ENCODE results near the gene GLYR1.

DNA sequence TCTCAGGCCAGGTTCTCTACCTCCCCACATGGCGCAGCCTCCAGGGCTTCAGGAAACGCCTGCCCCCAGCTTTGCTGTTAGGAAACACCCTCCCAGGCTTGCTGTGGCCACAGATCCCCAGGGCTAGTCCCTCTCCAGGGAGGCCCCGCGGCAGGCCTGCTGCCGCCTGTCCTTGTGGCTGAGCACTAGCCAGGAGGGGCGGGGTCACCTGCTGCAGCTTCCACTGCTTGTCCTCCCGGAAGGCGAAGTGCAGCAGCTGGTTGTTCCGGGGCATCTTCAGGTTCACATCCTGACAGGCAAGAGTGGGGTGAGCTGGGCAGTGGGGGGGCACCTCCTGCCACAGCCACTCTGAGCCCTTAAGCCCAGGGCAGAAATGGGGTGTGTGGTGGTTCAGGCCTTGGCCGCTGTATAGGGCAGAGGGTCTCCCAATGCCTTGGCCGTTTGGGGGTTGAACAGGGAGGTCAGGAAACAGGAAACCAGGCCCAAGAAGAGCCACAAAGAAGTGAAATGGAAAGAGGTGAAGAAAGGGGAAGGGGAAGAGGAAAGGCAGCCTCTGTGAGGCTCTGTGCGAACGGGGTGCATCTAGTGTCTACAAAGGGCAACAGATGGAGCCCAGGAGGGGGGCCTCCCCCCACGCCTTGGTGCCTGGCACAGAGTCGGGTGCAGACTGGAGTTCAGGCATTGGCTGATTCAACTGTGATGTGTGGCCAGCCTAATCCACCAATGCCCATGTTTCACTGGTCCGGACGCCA is 46.6 kb downstream of the GLYR1 start:
- no peak for TF ChIP-seq CTCF (IDR thresholded peaks at IDR 0.05; ENCODE audit: low read depth, low read length, missing input control)
- no peak for TF ChIP-seq YY1 (IDR thresholded peaks at IDR 0.05)
- TF ChIP-seq REST (IDR thresholded peaks at IDR 0.05) = no peak
- no peak for TF ChIP-seq RAD21 (IDR thresholded peaks at IDR 0.05)
- TF ChIP-seq MAX (IDR thresholded peaks at IDR 0.05) = no peak
- no peak for TF ChIP-seq RXRA (IDR thresholded peaks at IDR 0.05)
- no peak for TF ChIP-seq JUND (IDR thresholded peaks at IDR 0.05)
